Keratinocyte (primary cell): ENCODE data around the gene TMEM125.

Source experiments
- CTCF ChIP-seq, 3 experiments: IDR thresholded peaks in 1 of 3; conservative IDR thresholded peaks in 1 of 3; optimal IDR thresholded peaks in 1 of 3; 2 replicates in 2 of 3; 3 replicates in 1 of 3; pipeline versions ENCODE3 to v1.5.1; 2011; ENCODE audit warnings: low read length in 3 of 3, mild to moderate bottlenecking in 3 of 3, moderate library complexity in 2 of 3, control low read depth in 1 of 3, inconsistent platforms in 1 of 3; ENCODE audit not compliant: insufficient read depth in 2 of 3; ENCODE audit errors: extremely low read depth in 1 of 3
- EZH2 ChIP-seq: IDR thresholded peaks from one replicate; pipeline ENCODE4 v1.6.1; 2012; ENCODE audit warnings: inconsistent platforms, mild to moderate bottlenecking, low read length, moderate library complexity

GRCh38 chr1:43314233-43314632 is 44.5 kb downstream of the TMEM125 start:
- TF ChIP-seq CTCF (optimal IDR thresholded peaks at IDR 0.05 in 1 of 3, IDR thresholded peaks at IDR 0.05 in 1 of 3, conservative IDR thresholded peaks at IDR 0.05 in 1 of 3; ENCODE audit: extremely low read depth in 1 of 3, insufficient read depth in 2 of 3, low read length in 3 of 3) (no peak), EZH2 (no peak)
